ENCODE data around the gene ATG2B.

ATG2B gene

GRCh38 chr14:96380735-96381134, 17.6 kb upstream of the ATG2B start:
- TF ChIP-seq CTCF (conservative IDR thresholded peaks at IDR 0.05; ENCODE audit: low read depth, low read length) = no peak
- no peak overlapping the region for H3K4me3 ChIP-seq (ENCODE audit: low read depth, low read length)
- no peak for DNase-seq (ENCODE audit: low read depth)

GRCh38 chr14:96376093-96376492, 13.0 kb upstream of the ATG2B start:
- TF ChIP-seq CTCF (conservative IDR thresholded peaks at IDR 0.05; ENCODE audit: low read depth, low read length) = no peak

GRCh38 chr14:96373538-96373937, 10.4 kb upstream of the ATG2B start:
- TF ChIP-seq CTCF (conservative IDR thresholded peaks at IDR 0.05; ENCODE audit: low read depth, low read length) = no peak
- DNase-seq (ENCODE audit: low read depth) = no peak
- no peak overlapping the region for H3K4me3 ChIP-seq (ENCODE audit: low read depth, low read length)

More at GRCh38 chr14:96376093-96376492, 13.0 kb upstream of the ATG2B start:
- no peak overlapping the region for H3K4me3 ChIP-seq (ENCODE audit: low read depth, low read length)
- DNase-seq (ENCODE audit: low read depth) = no peak

GRCh38 chr14:96370528-96370927, 7.4 kb upstream of the ATG2B start:
- DNase-seq (ENCODE audit: low read depth) = no peak
- no peak overlapping the region for H3K4me3 ChIP-seq (ENCODE audit: low read depth, low read length)
- no peak for TF ChIP-seq CTCF (conservative IDR thresholded peaks at IDR 0.05; ENCODE audit: low read depth, low read length)

- DNase-seq (ENCODE audit: low read depth) = peak; percentile 15
- no peak overlapping the region for H3K4me3 ChIP-seq (ENCODE audit: low read depth, low read length)
- no peak for TF ChIP-seq CTCF (conservative IDR thresholded peaks at IDR 0.05; ENCODE audit: low read depth, low read length)
Observed at GRCh38 chr14:96368534-96368933, 5.4 kb upstream of the ATG2B start.

- H3K4me3 ChIP-seq (ENCODE audit: low read depth, low read length) = no peak overlapping the region
- DNase-seq (ENCODE audit: low read depth) = no peak
- no peak for TF ChIP-seq CTCF (conservative IDR thresholded peaks at IDR 0.05; ENCODE audit: low read depth, low read length)
Observed at GRCh38 chr14:96364962-96365361, 1.8 kb upstream of the ATG2B start.

GRCh38 chr14:96363751-96364336, 703 bp upstream of the ATG2B start:
- no peak for TF ChIP-seq CTCF (conservative IDR thresholded peaks at IDR 0.05; ENCODE audit: low read depth, low read length)
- H3K4me3 ChIP-seq (ENCODE audit: low read depth, low read length) = peak overlapping the region; percentile 89
- DNase-seq (ENCODE audit: low read depth) = peak; percentile 61
